ENCODE data around the gene SLC38A9. TPM values are rescaled to one million over a fixed set of nuclear protein-coding genes. Genes with fewer than 3 reads are reported as not detected.

The SLC38A9 gene
- polyA plus RNA-seq, 1 experiment = 12.5 TPM

DNA sequence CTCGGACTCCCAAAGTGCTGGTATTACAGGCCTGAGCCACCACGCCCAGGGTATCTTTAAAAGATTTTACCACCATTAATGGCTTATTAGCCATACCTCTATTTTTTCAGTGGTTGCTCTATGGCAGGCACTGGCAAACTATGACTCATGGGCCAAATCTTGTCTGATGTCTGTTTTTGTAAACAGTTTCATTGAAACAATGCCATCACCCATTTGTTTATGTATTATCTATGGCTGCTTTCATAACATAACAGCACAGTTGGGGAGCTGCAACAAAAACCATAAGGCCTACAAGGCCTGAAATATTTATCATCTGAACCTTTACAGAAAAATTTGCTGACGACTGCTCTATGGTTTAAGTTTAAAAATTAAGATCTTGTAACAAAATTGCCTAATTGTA lies 66.8 kb downstream of the SLC38A9 start:
- DNase-seq (ENCODE audit: low read depth) = no peak
- CTCF ChIA-PET = interaction anchor here (1.0 kb wide), 1 partner anchor 9 kb away, joined by 4 read pairs; no protein-coding TSS in a partner anchor

GRCh38 chr5:55638455-55638854 lies 73.7 kb downstream of the SLC38A9 start:
- no peaks in the 10 kb centered on the region for H3K27me3 ChIP-seq (ENCODE audit: control insufficient read depth, insufficient read depth, low read length)
- CTCF ChIA-PET = no interaction called here
- no peak for DNase-seq (ENCODE audit: low read depth)
- H3K4me3 ChIP-seq (ENCODE audit: low read depth, low read length) = no peak overlapping the region
- TF ChIP-seq, protein P1, sequence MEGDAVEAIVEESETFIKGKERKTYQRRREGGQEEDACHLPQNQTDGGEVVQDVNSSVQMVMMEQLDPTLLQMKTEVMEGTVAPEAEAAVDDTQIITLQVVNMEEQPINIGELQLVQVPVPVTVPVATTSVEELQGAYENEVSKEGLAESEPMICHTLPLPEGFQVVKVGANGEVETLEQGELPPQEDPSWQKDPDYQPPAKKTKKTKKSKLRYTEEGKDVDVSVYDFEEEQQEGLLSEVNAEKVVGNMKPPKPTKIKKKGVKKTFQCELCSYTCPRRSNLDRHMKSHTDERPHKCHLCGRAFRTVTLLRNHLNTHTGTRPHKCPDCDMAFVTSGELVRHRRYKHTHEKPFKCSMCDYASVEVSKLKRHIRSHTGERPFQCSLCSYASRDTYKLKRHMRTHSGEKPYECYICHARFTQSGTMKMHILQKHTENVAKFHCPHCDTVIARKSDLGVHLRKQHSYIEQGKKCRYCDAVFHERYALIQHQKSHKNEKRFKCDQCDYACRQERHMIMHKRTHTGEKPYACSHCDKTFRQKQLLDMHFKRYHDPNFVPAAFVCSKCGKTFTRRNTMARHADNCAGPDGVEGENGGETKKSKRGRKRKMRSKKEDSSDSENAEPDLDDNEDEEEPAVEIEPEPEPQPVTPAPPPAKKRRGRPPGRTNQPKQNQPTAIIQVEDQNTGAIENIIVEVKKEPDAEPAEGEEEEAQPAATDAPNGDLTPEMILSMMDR (IDR thresholded peaks at IDR 0.05; ENCODE audit: insufficient read depth, low read depth, low read length) = no peak
- POLR2A ChIA-PET = no interaction called here
- H3K36me3 ChIP-seq (ENCODE audit: control insufficient read depth, insufficient read depth, low read length) = no peaks in the 10 kb centered on the region

More for the DNA sequence above, 66.8 kb downstream of the SLC38A9 start:
- POLR2A ChIA-PET = no interaction called here
- Histone ChIP-seq H3K36me3 (ENCODE audit: control insufficient read depth, insufficient read depth, low read length) (no peaks in the 10 kb centered on the region), H3K4me3 (ENCODE audit: low read depth, low read length) (no peak overlapping the region), H3K27me3 (ENCODE audit: control insufficient read depth, insufficient read depth, low read length) (no peaks in the 10 kb centered on the region)
- TF ChIP-seq, protein P1 (IDR thresholded peaks at IDR 0.05; ENCODE audit: insufficient read depth, low read depth, low read length) = no peak

- Histone ChIP-seq H3K27me3 (ENCODE audit: control insufficient read depth, insufficient read depth, low read length) (no peaks in the 10 kb centered on the region), H3K36me3 (ENCODE audit: control insufficient read depth, insufficient read depth, low read length) (no peaks in the 10 kb centered on the region), H3K4me3 (ENCODE audit: low read depth, low read length) (no peak overlapping the region)
- TF ChIP-seq, protein P1 (IDR thresholded peaks at IDR 0.05; ENCODE audit: insufficient read depth, low read depth, low read length) = no peak
- ChIA-PET CTCF (no interaction called here), POLR2A (no interaction called here)
- DNase-seq (ENCODE audit: low read depth) = no peak
Observed at GRCh38 chr5:55638051-55638450, 74.1 kb downstream of the SLC38A9 start.

- no peak for DNase-seq (ENCODE audit: low read depth)
- no peaks in the 10 kb centered on the region for H3K36me3 ChIP-seq (ENCODE audit: control insufficient read depth, insufficient read depth, low read length)
- TF ChIP-seq, protein P1 (IDR thresholded peaks at IDR 0.05; ENCODE audit: insufficient read depth, low read depth, low read length) = no peak
- CTCF ChIA-PET = interaction anchor here (0.5 to 1.1 kb wide), 5 partner anchors 8 to 33 kb away, joined by 3 to 4 read pairs (median 3); no protein-coding TSS in a partner anchor
- H3K27me3 ChIP-seq (ENCODE audit: control insufficient read depth, insufficient read depth, low read length) = no peaks in the 10 kb centered on the region
- POLR2A ChIA-PET = no interaction called here
- no peak overlapping the region for H3K4me3 ChIP-seq (ENCODE audit: low read depth, low read length)
Observed at GRCh38 chr5:55636683-55637082, 75.4 kb downstream of the SLC38A9 start.

- H3K27me3 ChIP-seq (ENCODE audit: control insufficient read depth, insufficient read depth, low read length) = no peaks in the 10 kb centered on the region
- CTCF ChIA-PET = interaction anchor here (0.8 to 1.1 kb wide), 3 partner anchors 9 to 230 kb away, joined by 3 to 4 read pairs (median 3); no protein-coding TSS in a partner anchor
- POLR2A ChIA-PET = interaction anchor here (0.6 kb wide), 1 partner anchor 9 kb away, joined by 4 read pairs; no protein-coding TSS in a partner anchor
- DNase-seq (ENCODE audit: low read depth) = no peak
- no peaks in the 10 kb centered on the region for H3K36me3 ChIP-seq (ENCODE audit: control insufficient read depth, insufficient read depth, low read length)
- TF ChIP-seq, protein P1 (IDR thresholded peaks at IDR 0.05; ENCODE audit: insufficient read depth, low read depth, low read length) = no peak
- no peak overlapping the region for H3K4me3 ChIP-seq (ENCODE audit: low read depth, low read length)
Observed at GRCh38 chr5:55636177-55636576, 75.9 kb downstream of the SLC38A9 start.
